K562 (cell line): ENCODE results near the gene MRPL2. TPM values are rescaled to one million over a fixed set of nuclear protein-coding genes. Genes with fewer than 3 reads are reported as not detected.

ENCODE experiments used
- FOXA1 ChIP-seq: fragments of 450-650 bp; IDR thresholded peaks from 2 replicates; pipeline ENCODE4 v1.6.1; 2016; ENCODE audit warnings: mild to moderate bottlenecking, borderline replicate concordance
- HNRNPK ChIP-seq: fragments of 200-400 bp; formaldehyde crosslinking; IDR thresholded peaks from one replicate; pipeline ENCODE4 v1.6.1; 2018; ENCODE audit warnings: mild to moderate bottlenecking, low read depth, low read length; ENCODE audit not compliant: poor library complexity, severe bottlenecking
- JUND ChIP-seq, 2 experiments: IDR thresholded peaks; 2 replicates in 1 of 2; 3 replicates in 1 of 2; pipeline ENCODE4 v1.6.1; 2011; ENCODE audit warnings: borderline replicate concordance in 2 of 2, low read depth in 2 of 2, low read length in 2 of 2, improper control_type of control experiment in 1 of 2, missing biosample characterization in 1 of 2, missing genetic modification characterization in 1 of 2, missing genetic modification reagents in 1 of 2
- NFATC3 ChIP-seq: fragments of 450-650 bp; IDR thresholded peaks from 2 replicates; pipeline ENCODE4 v1.6.1; 2017; ENCODE audit warnings: mild to moderate bottlenecking
- POLR3A ChIP-seq: IDR thresholded peaks from 2 replicates; pipeline ENCODE4 v1.6.1; 2011; ENCODE audit warnings: borderline replicate concordance, mild to moderate bottlenecking, moderate library complexity; ENCODE audit not compliant: insufficient read length, insufficient read depth; ENCODE audit errors: extremely low read depth
- SAFB ChIP-seq: fragments of 200-400 bp; formaldehyde crosslinking; IDR thresholded peaks from 2 replicates; pipeline ENCODE4 v1.6.1; 2017; ENCODE audit warnings: low read depth, low read length, borderline replicate concordance
- THRAP3 ChIP-seq: fragments of 450-650 bp; IDR thresholded peaks from 2 replicates; pipeline ENCODE4 v1.6.1; 2016; ENCODE audit warnings: mild to moderate bottlenecking, inconsistent platforms, borderline replicate concordance
- ZNF717 ChIP-seq: fragments of 250-450 bp; sonication (Bioruptor Pico); IDR thresholded peaks from 2 replicates; pipeline ENCODE4 v1.5.0; 2021
- polyA plus RNA-seq, 8 experiments: library from polyadenylated mRNA; depleted of rRNA in 4 of 8; stranded (reverse) in 5 of 8; unstranded in 3 of 8; fragments of >200 nt; fragmentation: Nextera tagmentation in 2 of 8; fragmentation: Illumina TruSeq in 1 of 8; extraction: Ambion mirVana in 2 of 8; extraction: Trizol in 1 of 8; gene quantifications; 2 replicates each; pipeline versions ENCODE4 v1.2.1 to v1.2.3, GENCODE V29; 2011 to 2014; ENCODE audit warnings: inconsistent platforms in 1 of 8, missing spikeins in 1 of 8
- total RNA-seq, 7 experiments: library from RNA; depleted of rRNA in 6 of 7; stranded (reverse); fragments of >200 nt in 6 of 7; fragmentation: Illumina TruSeq in 2 of 7; extraction: Trizol in 2 of 7; gene quantifications; 2 replicates each; pipeline versions ENCODE4 v1.2.1 to v1.2.3, GENCODE V29; 2011 to 2021; ENCODE audit warnings: low replicate concordance in 1 of 7
- TF ChIP-seq, protein P1 (sequence below): fragments of 250-450 bp; sonication (Bioruptor Pico); IDR thresholded peaks from 2 replicates; pipeline ENCODE4 v1.5.0; 2020; ENCODE audit warnings: mild to moderate bottlenecking, borderline replicate concordance

Gene MRPL2
- total and polyA plus RNA-seq, 9 of the 15 experiments (the other 6 are each of a cell fraction or from before 2014, with no cell fraction given): 63.1 to 262 (median 121) TPM

- TF ChIP-seq, protein P1, sequence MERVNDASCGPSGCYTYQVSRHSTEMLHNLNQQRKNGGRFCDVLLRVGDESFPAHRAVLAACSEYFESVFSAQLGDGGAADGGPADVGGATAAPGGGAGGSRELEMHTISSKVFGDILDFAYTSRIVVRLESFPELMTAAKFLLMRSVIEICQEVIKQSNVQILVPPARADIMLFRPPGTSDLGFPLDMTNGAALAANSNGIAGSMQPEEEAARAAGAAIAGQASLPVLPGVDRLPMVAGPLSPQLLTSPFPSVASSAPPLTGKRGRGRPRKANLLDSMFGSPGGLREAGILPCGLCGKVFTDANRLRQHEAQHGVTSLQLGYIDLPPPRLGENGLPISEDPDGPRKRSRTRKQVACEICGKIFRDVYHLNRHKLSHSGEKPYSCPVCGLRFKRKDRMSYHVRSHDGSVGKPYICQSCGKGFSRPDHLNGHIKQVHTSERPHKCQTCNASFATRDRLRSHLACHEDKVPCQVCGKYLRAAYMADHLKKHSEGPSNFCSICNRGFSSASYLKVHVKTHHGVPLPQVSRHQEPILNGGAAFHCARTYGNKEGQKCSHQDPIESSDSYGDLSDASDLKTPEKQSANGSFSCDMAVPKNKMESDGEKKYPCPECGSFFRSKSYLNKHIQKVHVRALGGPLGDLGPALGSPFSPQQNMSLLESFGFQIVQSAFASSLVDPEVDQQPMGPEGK: no peak
- TF ChIP-seq HNRNPK: no peak
- TF ChIP-seq SAFB: no peak
- no peak for TF ChIP-seq ZNF717 (CRISPR knock-in tag)
- TF ChIP-seq THRAP3: no peak
- TF ChIP-seq POLR3A: no peak
- no peak for TF ChIP-seq JUND (IDR thresholded peaks at IDR 0.05; ENCODE audit: borderline replicate concordance, low read depth, low read length)
- TF ChIP-seq JUND (tag; IDR thresholded peaks at IDR 0.05; ENCODE audit: borderline replicate concordance, low read depth, low read length): no peak
- no peak for TF ChIP-seq FOXA1
- TF ChIP-seq NFATC3: no peak
Observed at GRCh38 chr6:43013097-43013842, 46.0 kb downstream of the MRPL2 start (continued).
